GM18508 (cell line): ENCODE data around the gene VEPH1.

Experiments
- ATAC-seq: cut with Tn5 transposase; IDR thresholded peaks from one replicate; pipeline ENCODE4 v1.9.1; 2021; ENCODE audit warnings: moderate number of reproducible peaks; ENCODE audit not compliant: insufficient read depth, unreplicated experiment

The VEPH1 gene

DNA sequence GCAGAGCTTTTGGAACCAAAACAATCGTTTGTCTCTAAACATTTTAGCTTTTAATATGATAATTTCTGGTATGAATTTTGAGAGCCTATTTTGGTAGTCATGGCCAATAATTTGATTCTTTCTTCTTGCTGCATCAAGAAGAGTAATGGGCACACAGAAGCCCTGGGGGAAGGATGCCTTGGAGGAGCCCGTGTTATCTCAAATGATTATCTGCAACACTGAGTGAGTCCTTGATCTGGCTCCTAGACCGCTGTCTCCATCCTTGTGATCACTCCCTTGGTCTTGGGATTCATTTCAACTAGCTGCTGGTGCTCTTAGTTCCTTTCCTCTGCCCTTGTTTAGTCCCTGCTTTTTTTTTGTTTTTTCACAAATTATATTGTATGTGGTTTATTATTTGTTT, 265.3 kb downstream of the VEPH1 start:
- no peak for ATAC-seq

DNA sequence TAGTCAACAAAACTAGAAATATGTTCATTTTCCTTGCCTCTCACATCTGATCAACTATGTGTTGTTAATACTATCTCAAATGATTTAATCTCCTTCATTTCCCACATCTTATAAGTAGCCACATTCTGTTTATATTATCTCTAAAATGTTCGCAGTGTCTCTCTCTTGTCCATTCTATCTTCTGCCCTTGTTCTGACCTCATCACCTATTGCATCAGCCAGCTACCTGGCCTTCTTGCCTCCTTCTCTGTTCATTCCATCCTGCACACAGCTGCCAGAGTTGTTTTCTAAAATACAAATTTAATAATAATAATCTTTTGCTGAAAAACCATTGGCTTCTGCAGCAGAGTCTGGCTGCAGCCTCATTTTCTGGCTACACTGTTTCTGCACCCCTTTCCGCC, 267.9 kb downstream of the VEPH1 start:
- ATAC-seq = no peak

GRCh38 chr3:157233923-157234322, 269.3 kb downstream of the VEPH1 start:
- ATAC-seq = no peak

GRCh38 chr3:157232141-157232540, 271.1 kb downstream of the VEPH1 start:
- no peak for ATAC-seq

DNA sequence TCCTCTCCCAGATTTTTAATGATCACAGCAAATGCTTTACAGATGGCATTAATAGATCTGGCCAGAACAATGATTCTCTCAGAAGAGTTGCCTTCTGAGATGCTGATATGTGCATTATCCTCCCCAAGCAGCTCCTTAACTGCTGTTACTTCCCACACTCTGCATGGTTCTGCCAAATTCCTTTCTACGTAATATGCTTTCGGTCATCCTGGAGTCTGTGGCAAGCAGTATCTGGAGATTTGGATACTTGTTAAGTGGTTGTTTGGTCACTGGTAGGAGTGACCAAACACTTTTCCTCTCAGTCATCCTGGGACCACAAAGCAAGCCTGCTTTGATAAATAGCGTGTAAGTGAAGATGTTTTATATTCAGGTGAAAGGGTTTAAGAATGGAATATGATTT, 272.1 kb downstream of the VEPH1 start:
- no peak for ATAC-seq

- ATAC-seq = no peak
Observed at GRCh38 chr3:157226173-157226847, 276.9 kb downstream of the VEPH1 start.

GRCh38 chr3:157225001-157225400, 278.2 kb downstream of the VEPH1 start:
- no peak for ATAC-seq

- ATAC-seq = no peak
Observed at GRCh38 chr3:157220883-157221282, 282.3 kb downstream of the VEPH1 start.

DNA sequence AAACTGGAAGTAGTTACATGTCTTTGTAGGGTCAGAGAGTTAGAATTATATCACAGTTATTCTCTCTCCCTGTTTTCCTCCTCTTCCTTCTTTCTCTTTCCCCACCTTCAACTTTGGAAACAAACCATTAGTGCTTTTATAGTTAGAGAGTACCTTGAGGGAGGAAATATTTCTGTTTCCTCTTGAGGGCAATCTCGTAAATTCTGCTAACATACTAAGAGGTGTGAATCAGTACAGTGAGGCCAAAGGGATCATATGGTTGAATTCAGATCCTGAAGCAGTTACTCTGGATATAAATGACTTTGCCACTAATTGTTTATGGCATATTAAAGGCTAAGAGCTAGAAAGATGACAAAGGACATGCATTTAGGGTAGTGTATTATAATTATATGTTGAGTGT, 283.0 kb downstream of the VEPH1 start:
- no peak for ATAC-seq

DNA sequence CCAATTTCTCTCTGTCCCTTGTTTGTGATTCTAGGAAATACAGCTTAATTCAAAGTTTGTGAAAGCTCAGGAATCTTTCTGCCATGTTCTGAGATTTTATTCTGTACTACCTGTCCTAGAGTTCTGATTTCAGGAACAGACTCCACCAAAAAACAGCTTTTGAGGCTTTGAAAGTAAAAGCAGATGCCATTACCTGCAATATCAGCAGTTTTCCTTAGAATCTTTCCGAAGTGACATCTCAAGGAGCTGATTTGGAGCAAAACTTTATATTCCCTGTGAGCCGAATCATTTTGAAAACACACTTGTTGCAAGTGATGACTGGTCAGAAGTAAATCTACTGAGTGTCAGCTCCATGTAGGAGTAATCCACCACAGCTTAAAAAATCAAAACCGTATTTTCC, 284.0 kb downstream of the VEPH1 start:
- ATAC-seq = no peak
